Amniotic stem cell (primary cell): Measurements from ENCODE around the gene EHMT1.
"Not testable (repeated sequence)": the region's sequence is repeated elsewhere in the genome, so short reads cannot be mapped to it uniquely, and the experiment has no call there.

ENCODE experiments used
- DNase-seq: peaks from one replicate; lab custom pipeline; 2025; lab: John Stamatoyannopoulos, UW

EHMT1 gene

DNA sequence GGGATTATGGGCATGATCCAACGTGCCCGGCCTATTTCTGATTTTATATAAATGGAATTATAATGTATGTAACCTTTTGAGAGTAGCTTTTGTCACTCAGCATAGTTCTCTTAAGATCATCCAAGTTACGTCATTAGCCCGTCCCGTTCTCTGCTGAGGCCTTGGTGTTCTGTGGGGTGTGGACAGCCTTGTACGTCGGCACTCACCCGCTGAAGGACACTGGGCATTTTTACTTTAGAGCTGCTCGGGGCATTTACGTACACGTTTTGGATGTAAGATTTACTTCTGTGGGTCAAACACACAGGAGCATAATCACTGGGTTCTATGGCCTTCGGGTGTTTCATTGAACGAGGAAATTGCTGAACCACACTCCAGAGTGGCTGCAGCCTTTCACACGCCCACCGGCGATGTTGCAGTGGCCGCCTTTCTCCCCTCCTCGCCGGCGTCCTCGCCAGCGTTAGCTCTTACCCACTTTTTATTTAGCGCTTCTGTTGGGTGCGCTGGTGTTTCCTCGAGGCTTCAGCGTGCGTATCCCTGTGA lies 101.8 kb downstream of the EHMT1 start:
- DNase-seq = no peak

DNA sequence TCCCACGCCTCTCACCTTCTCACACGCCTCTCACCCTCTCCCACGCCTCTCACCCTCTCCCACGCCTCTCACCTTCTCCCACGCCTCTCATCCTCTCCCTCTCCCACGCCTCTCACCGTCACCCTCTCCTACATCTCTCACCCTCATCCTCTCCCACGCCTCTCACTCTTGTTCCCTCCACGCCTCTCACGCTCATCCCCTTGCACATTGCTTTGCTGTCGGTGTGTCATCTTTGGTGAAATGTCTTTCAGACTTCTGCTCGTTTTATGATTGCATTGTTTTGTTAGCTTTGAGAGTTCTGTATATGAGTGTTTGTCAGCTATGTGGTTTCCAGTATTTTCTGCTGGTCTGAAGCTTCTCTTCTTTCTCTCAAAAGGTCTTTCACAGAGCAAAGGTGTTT lies 102.7 kb downstream of the EHMT1 start:
- DNase-seq = no peak

DNA sequence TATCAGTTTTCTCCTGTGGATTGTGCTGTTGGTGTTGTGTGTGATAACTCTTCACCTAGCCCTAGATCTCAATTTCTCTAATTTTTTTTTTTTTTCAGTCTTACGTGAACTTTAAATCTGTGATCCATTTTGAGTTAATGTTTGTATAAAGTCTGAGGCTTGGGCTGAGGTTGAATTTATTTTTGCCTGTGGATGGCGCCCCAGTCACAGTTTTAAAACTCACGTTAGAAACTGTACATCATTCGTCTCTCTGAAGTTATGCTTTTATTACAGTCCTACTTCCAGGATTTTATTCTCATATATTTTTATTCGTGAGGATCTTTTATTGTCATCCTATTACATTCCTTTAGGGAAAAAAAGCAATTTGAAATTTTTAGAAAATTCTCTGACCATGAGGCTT lies 103.1 kb downstream of the EHMT1 start:
- no peak for DNase-seq

DNA sequence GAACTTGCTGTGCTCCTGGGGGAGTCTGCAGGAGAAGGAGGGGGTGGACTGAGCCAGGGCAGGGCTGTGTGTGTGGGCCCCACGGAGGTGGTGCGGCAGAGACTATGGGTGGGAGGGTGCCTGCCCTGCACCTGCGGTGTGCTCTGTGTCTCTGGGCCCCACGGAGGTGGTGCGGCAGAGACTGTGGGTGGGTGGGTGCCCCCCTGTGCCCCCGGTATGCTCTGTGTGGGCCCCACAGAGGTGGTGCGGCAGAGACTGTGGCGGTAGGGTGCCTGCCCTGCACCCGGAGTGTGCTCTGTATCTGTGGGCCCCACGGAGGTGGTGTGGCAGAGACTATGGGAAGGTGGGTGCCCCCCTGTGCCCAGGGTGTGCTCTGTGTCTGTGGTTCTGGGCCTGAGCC lies 103.7 kb downstream of the EHMT1 start:
- DNase-seq = no peak

DNA sequence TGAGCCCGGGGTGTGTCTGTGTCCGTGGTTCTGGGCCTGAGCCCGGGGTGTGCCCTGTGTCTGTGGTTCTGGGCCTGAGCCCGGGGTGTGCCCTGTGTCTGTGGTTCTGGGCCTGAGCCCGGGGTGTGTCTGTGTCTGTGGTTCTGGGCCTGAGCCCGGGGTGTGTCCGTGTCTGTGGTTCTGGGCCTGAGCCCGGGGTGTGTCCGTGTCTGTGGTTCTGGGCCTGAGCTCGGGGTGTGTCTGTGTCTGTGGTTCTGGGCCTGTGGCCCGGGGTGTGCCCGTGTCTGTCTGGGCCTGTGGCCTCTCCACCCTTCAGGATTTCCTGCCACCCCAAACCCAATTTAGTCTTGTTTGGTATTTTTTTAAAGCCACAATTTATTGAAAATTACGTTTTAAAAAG lies 104.6 kb downstream of the EHMT1 start:
- DNase-seq = not testable (repeated sequence)

DNA sequence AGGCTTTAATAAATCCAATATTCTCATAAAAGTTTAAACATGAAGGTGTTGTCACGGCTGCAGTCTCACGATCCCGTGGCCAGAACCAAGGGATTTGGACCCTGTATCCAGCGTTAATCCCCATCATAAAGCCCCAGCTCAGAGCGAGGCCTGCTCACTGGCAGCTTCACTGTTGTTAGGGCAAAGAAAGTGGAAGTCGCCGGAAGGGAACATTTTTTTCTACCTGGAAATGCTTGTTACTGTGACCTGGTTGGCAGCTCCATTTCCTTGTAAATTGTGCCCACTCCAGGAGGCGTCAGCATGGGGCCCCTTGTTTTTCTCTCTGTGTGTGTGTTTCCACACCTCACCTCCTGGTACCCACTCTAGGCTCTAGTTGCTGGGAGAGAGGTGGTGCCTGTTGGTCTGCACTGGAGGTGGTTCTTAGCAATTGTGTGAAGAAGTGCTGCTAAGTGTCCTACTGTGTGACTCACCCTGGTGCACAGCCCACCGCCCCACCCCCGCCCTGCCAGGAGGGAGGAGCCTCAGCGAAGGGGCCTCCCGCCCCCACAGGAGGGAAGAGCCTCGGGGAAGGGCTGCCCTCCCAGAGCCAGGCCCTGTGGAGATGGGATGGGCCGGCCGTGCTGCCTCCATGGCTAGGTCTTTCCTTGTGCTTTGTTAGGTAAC lies 105.1 kb downstream of the EHMT1 start:
- no peak for DNase-seq

DNA sequence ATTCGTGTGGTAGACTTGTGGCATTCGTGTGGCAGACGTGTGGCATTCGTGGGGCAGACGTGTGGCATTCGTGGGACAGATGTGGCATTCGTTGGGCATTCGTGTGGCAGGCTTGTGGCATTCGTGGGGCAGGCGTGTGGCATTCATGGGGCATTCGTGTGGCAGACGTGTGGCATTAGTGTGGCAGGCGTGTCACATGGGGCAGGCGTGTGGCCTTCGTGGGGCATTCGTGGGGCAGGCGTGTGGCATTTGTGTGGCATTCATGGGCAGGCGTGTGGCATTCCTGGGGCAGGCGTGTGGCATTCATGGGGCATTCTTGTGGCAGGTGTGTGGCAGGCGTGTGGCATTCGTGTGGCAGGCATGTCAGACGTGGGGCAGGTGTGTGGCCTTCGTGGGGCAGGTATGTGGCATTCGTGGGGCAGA lies 106.0 kb downstream of the EHMT1 start:
- no peak for DNase-seq

DNA sequence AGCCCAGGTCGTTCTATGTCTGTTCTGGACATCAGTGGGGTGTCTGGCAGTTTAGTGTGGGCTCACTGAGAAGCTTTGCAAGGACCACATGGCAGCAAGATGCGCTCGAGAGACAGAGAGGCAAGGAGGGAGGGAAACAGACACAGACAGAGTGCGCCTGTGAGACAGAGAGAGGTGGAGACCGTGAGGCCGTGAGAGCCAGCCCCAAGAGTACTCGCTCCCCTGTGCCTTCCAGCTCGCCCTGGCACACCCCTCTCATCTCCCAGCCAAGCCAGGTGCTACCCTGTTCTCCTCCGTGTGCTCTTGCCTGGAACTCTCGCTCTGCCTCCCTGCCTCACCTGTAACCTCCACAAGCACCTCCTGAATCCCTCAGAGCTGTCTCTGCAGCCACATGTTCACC lies 106.8 kb downstream of the EHMT1 start:
- DNase-seq = no peak

DNA sequence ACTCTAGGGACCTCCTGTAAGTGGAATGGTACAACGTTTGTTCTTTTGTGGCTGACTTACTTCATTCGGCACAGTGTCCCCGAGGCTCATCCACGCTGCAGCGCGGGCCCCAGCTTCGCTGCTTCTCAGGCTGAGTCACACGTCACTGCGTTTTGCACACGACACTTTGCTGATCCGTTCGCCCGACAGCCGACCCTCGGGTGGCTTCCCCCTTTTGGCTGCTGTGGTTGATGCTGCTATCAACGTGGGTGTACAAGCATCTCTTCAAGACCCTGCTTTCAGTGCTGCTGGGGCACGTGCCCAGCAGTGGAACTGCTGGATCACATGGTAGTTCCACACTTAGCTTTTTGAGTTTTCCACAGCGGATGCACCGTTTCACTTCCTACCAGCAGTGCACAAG lies 107.5 kb downstream of the EHMT1 start:
- not testable (repeated sequence) for DNase-seq

DNA sequence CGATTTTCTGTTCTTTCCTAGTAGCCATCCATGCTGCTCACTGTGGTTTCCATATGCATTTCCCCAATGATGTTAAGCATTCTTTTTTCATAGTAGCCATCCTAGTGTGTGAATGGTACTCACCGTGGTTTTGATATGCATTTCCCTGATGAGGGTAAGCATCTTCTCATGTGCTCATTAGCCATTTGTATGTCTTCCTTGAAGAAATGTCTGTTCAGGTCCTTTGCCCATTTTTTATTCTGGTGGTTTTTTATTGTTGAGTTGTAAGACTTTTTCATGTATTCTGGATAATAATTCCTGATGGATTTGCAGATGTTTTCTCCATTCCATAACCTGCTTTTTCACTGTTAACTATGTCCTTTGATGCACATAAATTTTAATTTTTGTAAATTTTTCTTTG lies 108.0 kb downstream of the EHMT1 start:
- DNase-seq = no peak

DNA sequence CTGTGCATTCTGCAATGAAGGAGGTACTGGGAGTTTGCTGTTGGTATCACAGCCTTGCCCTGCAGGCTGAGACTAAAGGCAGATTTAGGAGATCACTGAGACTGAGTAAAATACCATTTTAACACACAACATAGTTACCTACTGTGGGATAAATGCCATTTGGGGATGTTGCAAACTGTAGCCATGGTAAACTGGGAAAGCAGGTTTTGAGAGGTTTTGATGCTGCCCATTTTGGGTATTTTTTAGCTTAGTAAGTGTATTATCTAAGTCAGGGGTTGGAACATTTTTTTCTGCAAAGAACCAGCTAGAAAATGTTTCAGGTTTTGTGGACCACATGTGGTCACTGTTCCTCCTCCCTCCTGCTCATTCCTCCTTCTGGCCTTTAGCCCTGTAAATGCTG lies 108.9 kb downstream of the EHMT1 start:
- DNase-seq = no peak

DNA sequence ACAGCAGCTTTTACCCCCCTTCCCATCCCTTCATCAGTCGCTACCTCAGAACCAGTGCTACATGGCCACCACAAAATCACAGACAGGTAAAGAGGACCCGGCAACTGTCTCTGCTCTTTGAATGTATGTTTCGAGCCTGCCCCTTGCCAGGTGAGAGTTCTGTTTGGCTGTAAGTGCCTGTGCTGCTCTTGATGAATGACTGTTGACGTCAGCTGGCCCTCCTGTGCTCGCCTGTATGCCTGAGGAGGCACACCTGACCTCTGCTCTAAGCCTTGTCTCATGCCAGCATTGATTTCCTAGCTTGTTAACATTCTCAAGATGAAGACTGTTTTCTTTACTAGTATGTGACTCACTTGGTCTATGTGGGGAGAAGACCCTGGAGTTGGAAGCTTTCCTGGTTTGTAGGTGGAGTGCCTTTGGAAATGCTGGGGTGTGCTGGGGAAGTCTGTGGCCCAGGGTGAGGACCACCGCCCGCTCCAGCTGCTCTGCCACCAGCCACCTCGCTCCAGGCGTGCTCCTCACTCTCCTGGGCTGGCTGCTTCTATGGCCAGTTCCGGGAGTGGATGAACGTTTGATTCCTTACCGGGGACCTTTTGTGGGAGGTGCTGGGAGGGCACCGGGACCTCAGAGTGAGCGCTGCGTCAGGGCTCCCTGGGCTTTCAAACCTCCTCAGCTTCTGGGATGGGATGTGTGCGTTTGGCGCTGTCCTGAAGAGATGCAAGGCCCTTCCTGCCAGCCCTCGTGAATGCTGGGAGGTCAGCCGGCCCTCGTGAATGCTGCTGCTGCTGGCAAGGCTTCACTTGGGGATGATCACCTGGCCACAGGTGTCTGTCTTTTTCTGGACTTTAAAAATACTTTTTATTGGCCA lies 109.9 kb downstream of the EHMT1 start:
- DNase-seq = no peak

DNA sequence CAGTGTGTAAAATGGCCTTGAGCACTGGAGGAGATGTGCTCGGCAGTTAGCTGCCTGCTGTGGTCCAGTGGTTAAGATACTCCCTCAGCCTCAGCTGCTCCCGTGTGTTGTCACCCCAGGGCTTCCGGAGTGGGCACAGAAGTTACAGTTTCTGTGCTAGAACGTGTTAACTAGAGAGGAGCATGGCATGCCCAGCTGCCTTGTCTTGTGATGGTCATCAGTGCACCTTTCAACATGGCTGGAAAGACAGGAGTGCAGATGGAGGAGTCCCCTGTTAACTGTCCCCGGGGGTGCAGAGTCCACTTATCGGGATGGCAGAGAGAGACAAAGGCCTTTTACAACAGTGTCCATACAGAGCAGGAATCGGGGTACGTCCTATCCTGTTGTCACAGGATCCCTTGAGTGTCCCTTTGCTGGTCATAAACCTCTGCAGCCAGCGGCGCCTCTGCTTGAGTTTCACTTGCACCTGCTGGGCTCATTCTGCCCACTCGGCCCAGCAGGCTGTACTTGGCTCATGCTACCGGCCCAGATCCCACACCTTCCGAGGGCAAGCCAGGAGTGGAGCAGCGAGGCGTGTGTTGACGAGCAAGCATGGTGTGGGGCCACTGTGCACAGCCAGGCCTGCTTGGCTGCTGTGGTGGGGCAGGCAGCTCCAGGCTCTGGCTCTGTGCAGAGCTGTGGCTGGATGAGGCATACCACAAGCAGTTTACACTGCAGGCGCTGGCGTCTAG lies 112.6 kb downstream of the EHMT1 start:
- DNase-seq = no peak

DNA sequence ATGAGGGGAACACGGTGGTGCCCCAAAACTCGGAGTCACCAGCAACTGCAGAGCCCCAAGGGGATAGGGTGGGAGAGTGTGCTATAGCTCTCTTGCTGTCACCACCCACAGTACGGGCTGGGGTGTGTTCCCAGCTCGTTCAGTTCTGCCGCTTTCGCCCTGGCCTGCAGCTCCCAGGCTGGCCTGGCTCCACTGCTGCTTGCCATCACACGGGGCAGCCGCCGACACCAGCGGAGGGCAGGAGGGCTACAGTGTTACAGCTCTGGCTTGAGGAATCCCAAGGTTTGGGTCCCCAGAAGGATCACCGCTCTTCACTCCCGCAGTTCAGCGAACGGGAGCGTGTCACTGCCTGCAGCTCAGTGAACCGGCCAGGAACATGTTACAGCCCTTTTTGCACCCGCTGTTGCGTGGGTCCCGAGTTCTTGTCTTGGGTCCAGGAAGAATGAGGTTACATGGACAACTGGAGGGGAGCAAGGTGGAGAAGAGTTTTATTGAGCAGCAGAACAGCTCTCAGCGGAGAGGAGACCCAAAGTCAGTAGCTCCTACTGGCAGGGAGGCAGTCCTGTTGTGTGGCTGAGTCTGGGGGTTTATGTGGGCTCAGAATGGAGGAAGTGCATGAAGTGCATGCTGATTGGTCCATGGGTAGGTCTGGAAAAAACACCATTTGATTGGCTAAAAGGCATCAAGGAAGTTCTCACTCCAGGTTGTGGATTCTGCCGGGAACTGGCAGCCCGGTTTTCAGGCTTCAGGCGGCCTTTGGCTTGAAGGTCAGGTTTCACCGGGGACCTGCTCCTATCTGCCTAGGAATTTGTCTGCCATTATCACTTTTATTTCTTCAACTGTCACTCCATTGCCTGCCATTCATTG lies 113.4 kb downstream of the EHMT1 start:
- no peak for DNase-seq

DNA sequence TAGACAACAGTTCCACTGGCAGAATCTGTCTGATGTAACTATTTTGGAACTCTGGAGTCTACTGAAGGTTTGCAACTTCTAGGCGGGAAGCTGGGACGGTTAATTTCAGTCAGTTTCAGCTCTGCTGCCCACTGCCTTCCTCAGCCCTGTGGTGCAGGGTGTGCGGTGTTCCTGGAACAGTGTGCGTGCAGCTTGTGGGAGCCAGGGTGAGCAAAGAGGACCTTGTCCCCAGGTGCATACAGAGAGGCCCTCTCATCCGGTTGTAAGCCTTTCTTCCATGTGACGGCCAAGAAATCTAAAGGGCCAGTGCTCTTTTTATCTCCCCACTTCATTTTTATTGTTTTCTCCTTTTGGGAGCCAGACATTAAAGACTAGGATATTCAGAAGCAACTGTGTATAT lies 114.6 kb downstream of the EHMT1 start:
- no peak for DNase-seq

DNA sequence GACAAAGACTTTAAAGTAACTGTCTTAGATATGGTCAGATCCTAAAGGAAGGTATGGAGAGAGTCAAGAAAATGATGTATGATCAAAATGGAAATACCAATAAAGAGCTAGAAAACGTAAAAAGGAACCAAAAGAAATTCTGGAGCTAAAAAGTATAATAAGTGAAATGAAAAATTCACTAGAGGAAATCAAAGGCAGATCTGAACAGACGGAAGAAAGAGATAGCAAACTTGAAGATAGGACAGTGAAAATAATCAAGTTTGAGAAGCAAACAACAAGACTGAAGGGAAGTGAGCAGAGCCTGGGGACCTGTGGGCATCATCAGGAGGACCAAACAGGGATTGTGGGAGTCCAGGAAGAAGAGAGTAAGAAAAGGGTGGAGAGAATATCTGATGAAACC lies 115.4 kb downstream of the EHMT1 start:
- no peak for DNase-seq

DNA sequence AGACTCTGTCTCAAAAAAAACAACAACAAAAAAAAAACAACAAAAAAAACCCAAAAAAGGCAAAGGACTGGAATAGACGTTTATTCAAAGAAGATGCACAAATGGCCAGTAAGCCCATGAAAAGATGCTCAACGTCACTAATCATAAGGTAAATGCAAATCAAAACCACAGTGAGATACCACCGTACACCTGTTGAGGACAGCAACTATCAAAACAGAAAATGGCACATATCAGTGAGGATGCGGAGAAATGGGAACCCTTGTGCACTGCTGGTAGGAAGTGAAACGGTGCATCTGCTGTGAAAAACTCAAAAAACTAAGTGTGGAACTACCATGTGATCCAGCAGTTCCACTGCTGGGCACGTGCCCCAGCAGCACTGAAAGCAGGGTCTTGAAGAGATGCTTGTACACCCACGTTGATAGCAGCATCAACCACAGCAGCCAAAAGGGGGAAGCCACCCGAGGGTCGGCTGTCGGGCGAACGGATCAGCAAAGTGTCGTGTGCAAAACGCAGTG lies 119.4 kb downstream of the EHMT1 start:
- DNase-seq = not testable (repeated sequence)

DNA sequence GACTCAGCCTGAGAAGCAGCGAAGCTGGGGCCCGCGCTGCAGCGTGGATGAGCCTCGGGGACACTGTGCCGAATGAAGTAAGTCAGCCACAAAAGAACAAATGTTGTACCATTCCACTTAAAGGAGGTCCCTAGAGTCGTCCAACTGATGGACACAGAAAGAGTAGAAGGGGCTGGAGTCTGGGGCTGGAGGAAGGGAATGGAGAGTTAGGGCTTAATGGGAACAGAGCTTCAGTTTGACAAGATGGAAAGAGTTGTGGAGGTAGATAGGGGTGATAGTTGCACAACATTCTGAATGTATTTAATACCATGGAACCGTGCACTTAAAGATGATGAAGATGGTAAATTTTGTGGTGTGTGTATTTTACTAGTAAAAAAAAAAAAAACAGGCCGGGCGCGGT lies 119.9 kb downstream of the EHMT1 start:
- no peak for DNase-seq

DNA sequence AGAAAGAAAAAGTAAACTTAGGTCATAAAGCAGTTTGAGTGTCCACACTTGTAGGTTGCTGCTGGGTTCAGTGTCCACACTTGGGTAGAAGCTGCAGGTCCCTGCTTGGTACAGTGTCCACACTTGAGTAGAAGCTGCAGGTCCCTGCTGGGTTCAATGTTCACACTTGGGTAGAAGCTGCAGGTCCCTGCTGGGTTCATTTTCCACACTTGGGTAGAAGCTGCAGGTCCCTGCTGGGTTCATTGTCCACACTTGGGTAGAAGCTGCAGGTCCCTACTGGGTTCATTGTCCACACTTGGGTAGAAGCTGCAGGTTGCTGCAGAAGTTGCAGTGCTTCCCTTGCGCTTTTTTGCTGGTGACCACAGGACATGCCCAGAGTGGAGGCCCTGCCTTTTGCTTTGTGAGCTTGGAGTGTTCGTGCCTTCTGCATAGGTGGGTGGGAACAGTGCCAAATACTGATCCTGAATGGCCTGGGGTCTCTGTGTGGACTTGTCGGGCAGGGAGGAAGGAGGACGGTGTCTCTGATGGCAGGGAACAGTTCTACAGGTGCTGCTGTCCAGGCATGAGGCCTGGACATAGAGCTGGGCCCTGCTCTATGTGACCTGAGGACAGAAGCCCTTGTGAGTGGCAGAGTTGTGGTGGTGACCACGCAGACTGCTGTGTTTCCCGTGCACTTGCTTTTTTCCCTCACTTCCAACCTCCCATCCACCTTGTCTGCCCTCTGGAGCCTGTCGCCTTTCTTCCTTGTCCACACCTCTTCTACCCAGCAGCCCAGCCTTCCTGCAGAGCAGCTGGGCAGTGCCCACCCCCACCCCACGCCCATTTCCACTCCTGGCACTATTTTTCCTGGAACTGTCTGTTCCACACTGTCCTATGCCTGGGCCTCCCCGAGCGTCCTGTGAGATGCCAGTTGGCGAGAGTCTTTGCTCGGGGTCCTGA lies 120.8 kb downstream of the EHMT1 start:
- no peak for DNase-seq

DNA sequence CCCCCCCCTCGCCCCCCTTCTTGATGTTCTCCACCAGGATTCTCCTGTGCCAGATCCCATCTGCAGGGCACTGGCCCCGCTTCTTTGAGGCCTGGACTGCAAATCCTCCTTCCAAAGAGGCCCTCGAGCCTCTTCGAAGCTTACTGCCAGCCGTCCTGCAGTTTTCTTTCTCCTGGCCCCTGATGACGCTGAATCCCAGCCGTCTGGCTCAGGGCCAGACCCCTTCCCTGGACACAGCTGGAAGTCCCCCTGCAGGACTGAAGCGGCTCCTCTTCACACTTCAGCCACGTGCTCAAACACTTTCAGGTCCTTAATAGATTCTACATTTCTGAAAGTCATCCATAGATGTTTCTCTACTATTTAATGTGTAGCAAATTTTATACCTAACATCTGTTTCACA lies 121.5 kb downstream of the EHMT1 start:
- DNase-seq = no peak
